ENCODE results near the gene ZNF282. TPM values are rescaled to one million over a fixed set of nuclear protein-coding genes. Genes with fewer than 3 reads are reported as not detected.

Gene ZNF282
- total and polyA plus RNA-seq, 12 donors = 6.7 to 19.9 (median 12.3) TPM

DNA sequence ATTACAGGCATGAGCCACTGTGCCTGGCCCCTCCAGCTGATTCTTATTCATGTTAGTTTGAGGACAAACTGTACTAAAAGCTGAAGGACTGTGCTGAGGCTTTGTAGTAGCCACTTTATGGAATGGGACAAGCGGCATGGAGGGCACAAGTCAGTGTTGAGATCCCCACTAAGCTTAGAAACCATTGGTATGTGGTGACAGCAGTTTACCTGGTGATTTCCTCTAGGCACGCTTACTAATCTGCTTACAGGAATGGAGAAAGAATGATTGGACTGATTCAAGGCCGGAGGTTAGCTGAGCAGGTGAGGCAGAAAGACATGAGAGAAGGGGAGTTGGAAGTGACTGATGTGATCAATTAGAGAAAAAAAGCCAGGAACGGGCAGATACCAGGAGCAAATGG lies 44.4 kb upstream of the ZNF282 start:
- Histone ChIP-seq H3K4me1 (peaks cover 0 to 29% (median 18%) of the 10 kb centered on the region in 9 donors), H3K27me3 (no peaks in the 10 kb centered on the region), H3K9me3 (no peaks in the 10 kb centered on the region), H3K27ac (no peak overlapping the region), H3K36me3 (peaks cover 0 to 31% (median 10%) of the 10 kb centered on the region in 9 donors), H3K4me3 (no peak overlapping the region)
- ATAC-seq (no peak), DNase-seq (no peak)
- TF ChIP-seq, protein P1, sequence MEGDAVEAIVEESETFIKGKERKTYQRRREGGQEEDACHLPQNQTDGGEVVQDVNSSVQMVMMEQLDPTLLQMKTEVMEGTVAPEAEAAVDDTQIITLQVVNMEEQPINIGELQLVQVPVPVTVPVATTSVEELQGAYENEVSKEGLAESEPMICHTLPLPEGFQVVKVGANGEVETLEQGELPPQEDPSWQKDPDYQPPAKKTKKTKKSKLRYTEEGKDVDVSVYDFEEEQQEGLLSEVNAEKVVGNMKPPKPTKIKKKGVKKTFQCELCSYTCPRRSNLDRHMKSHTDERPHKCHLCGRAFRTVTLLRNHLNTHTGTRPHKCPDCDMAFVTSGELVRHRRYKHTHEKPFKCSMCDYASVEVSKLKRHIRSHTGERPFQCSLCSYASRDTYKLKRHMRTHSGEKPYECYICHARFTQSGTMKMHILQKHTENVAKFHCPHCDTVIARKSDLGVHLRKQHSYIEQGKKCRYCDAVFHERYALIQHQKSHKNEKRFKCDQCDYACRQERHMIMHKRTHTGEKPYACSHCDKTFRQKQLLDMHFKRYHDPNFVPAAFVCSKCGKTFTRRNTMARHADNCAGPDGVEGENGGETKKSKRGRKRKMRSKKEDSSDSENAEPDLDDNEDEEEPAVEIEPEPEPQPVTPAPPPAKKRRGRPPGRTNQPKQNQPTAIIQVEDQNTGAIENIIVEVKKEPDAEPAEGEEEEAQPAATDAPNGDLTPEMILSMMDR (IDR thresholded peaks at IDR 0.05) = no peak
- intact Hi-C loops (cut with DNase I) = no loop called here
- 64 to 68% methylated on average over 4 of the region's 4 CpGs for WGBS, 2 donors

DNA sequence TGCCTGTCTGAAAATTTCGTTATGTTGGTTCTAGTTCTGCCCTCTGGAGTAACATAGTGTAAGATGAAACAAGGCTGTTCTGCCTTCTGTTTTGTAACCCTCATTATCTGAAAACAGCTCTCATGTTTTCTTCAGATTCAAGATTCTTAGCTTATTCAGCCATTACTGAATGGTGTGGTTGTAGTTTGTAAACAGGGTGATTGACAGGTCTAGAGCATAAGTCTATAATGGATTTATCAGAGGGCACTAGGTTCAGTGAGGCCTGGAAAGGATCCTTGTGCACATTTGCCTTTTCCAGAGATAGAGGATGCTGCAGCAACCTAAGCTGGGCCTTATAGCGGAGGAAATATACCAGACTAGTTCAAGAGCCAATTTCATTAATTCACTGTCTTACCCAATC lies 42.0 kb upstream of the ZNF282 start:
- DNase-seq = no peak
- ATAC-seq = no peak
- H3K36me3 ChIP-seq = peaks cover 0 to 54% (median 10%) of the 10 kb centered on the region in 9 donors
- intact Hi-C loops (cut with DNase I) = no loop called here
- TF ChIP-seq, protein P1 (IDR thresholded peaks at IDR 0.05) = no peak
- H3K4me1 ChIP-seq = peaks cover 0 to 20% (median 10%) of the 10 kb centered on the region in 9 donors
- no peak overlapping the region for H3K27ac ChIP-seq
- H3K9me3 ChIP-seq = no peaks in the 10 kb centered on the region
- no peaks in the 10 kb centered on the region for H3K27me3 ChIP-seq
- H3K4me3 ChIP-seq = no peak overlapping the region
- WGBS, 2 donors = 90 to 95% methylated on average over 2 of the region's 2 CpGs

DNA sequence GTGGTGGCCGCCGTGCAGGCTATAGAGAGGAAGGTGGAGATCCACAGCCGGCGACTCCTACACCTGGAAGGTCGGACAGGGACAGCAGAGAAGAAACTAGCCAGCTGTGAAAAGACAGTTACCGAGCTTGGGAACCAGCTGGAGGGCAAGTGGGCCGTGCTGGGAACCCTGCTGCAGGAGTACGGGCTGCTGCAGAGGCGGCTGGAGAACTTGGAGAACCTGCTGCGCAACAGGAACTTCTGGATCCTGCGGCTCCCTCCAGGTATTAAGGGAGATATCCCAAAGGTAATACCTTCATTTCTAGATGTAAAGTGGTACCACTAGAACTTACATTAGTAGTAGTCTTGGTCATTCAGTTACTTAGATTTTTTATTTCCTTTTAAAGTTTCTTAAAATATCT lies 41.3 kb upstream of the ZNF282 start:
- Histone ChIP-seq H3K4me1 (peaks cover 0 to 13% (median 3%) of the 10 kb centered on the region in 9 donors), H3K27me3 (no peaks in the 10 kb centered on the region), H3K9me3 (no peaks in the 10 kb centered on the region), H3K27ac (no peak overlapping the region), H3K4me3 (no peak overlapping the region), H3K36me3 (peaks cover 0 to 61% (median 10%) of the 10 kb centered on the region in 9 donors)
- intact Hi-C loops (cut with DNase I) = no loop called here
- TF ChIP-seq, protein P1 (IDR thresholded peaks at IDR 0.05) = no peak
- ATAC-seq (no peak), DNase-seq (no peak)
- WGBS, 2 donors = 85 to 90% methylated on average over 11 of the region's 11 CpGs

DNA sequence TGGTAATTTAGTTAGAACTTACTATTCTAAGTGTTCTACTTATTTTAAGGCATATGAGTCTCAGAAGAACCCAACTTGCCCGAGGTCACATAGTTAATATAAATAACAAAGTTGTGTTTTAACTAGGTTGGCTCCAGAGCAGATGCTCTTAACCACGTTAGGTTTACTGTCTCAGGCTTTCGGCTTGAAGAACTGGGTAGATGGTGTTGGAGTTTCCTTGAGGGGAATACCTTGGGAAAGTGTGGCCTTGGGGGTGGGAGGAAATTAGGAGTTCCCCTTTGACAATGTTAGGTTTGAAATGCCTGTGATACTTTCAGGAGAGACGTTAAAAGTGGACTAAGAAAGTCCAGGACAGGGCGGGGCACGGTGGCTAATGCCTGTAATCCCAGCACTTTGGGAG lies 38.4 kb upstream of the ZNF282 start:
- intact Hi-C loops (cut with DNase I) = no loop called here
- Histone ChIP-seq H3K27ac (no peak overlapping the region), H3K9me3 (no peaks in the 10 kb centered on the region), H3K4me1 (peaks cover 0 to 13% (median 0%) of the 10 kb centered on the region in 9 donors), H3K27me3 (no peaks in the 10 kb centered on the region), H3K4me3 (no peak overlapping the region), H3K36me3 (peaks cover 0 to 82% (median 10%) of the 10 kb centered on the region in 9 donors)
- WGBS, 2 donors = 96 to 98% methylated on average over 6 of the region's 6 CpGs
- ATAC-seq (no peak), DNase-seq (no peak)
- TF ChIP-seq, protein P1 (IDR thresholded peaks at IDR 0.05) = no peak
